Ectodermal cell (in vitro differentiated cells): ENCODE results near the gene KIFAP3.
"Not testable (repeated sequence)": the region's sequence is repeated elsewhere in the genome, so short reads cannot be mapped to it uniquely, and the experiment has no call there.

Source experiments
- H3K27ac ChIP-seq: 2 replicates; pipeline ENCODE4 v1.7.0; 2013; ENCODE audit warnings: mild to moderate bottlenecking, low read depth, low read length; ENCODE audit not compliant: insufficient read depth, poor library complexity, severe bottlenecking
- H3K27me3 ChIP-seq: 2 replicates; pipeline ENCODE4 v1.7.0; 2013; ENCODE audit warnings: mild to moderate bottlenecking, low read length; ENCODE audit not compliant: insufficient read depth, control insufficient read depth, poor library complexity, severe bottlenecking
- H3K36me3 ChIP-seq: one replicate; pipeline ENCODE4 v1.7.0; 2013; ENCODE audit warnings: low read length; ENCODE audit not compliant: control insufficient read depth, insufficient read depth
- H3K4me1 ChIP-seq: one replicate; pipeline ENCODE4 v1.7.0; 2013; ENCODE audit warnings: low read length; ENCODE audit not compliant: control insufficient read depth, insufficient read depth
- H3K4me3 ChIP-seq: 2 replicates; pipeline ENCODE4 v1.7.0; 2013; ENCODE audit warnings: low read depth, low read length, control low read depth; ENCODE audit not compliant: insufficient read depth
- H3K9me3 ChIP-seq: 2 replicates; pipeline ENCODE4 v1.7.0; 2013; ENCODE audit warnings: mild to moderate bottlenecking, low read length, moderate library complexity; ENCODE audit not compliant: control insufficient read depth
- WGBS, 2 experiments: methylation state at CpG; one replicate each; pipeline ENCODE4 v1.1.7; 2013; ENCODE audit warnings: missing lambda C conversion rate in 2 of 2; 5-methylcytosine and 5-hydroxymethylcytosine counted together

Gene KIFAP3

DNA sequence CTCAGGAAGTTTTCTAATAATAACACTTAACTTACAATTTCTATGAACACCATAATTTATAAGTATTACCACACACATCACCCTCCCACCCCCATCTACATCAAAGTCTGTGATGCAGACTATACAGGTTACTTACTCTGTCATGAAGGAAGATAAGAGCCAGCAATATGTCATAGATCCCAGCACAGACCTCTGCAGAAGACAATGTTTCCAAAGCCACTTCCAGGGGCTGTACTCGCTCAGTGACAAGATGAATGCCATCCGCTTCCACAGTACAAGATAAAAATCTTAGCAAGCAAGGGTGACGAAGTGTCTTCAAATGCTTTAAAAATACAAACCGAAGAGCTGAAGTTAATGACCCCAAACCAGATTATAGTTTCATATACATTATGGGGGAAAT is 196.0 kb downstream of the KIFAP3 start:
- H3K27me3 ChIP-seq: no peaks in the 10 kb centered on the region
- peaks cover 16% of the 10 kb centered on the region for H3K36me3 ChIP-seq
- no peak overlapping the region for H3K27ac ChIP-seq
- H3K4me1 ChIP-seq: no peaks in the 10 kb centered on the region
- no peak overlapping the region for H3K4me3 ChIP-seq
- no peaks in the 10 kb centered on the region for H3K9me3 ChIP-seq
- 93 to 96% methylated on average over 4 of the region's 4 CpGs for WGBS, 2 experiments

DNA sequence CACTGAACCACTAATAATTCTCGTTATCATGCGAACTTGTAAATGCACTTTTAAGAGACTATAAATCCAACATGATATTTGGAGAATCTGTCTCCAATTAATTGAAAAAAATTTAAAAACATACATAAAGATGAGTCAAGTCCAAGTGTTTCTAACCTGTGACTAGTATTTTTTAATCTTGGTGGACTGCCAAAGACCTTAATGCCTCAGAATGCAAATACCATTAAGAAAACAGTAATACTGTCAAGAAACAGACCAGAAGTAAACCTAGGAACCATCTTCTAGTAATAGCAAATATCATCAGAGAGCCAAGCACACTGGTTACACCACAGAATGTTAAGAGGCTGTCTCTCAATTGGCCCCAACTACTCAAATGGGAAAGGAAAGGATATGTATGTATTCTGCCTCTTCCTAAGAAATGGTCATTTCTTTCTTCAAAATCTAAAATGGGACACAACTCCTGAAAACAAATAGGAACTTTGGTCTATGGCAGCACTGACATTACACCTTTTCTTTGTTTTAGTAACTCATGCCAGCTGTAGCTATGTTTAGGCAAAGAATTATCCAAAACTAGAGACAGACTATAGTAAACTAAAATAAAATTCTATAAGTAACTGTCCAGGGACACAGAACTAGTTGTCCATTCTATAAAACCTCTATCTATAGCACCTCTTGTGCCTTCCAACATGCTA is 196.5 kb downstream of the KIFAP3 start:
- Histone ChIP-seq H3K36me3 (peaks cover 21% of the 10 kb centered on the region), H3K4me1 (no peaks in the 10 kb centered on the region), H3K27me3 (no peaks in the 10 kb centered on the region), H3K9me3 (no peaks in the 10 kb centered on the region), H3K4me3 (no peak overlapping the region), H3K27ac (no peak overlapping the region)
- 90 to 100% methylated on average over 2 of the region's 2 CpGs for WGBS, 2 experiments

DNA sequence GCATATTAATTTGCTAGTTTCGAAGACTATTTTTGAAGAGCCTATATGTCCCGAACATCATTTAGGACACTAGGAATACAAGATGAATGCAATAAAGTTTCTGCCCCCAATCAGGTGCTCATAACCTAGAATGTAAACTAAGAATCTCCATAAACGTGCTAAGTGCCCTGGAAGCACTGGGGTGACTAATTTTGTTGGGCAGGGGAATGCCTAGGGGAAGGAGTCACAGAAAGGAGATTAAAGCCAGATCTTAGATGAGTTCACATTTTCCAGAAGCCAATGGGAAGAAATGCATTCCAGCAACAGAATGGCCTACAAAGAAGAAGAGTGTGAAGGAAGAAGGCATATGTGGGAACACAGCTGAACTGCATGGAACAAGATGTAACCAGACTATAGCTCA is 200.3 kb downstream of the KIFAP3 start:
- H3K4me3 ChIP-seq: no peak overlapping the region
- no peaks in the 10 kb centered on the region for H3K4me1 ChIP-seq
- H3K9me3 ChIP-seq: no peaks in the 10 kb centered on the region
- peaks cover 41% of the 10 kb centered on the region for H3K36me3 ChIP-seq
- no peaks in the 10 kb centered on the region for H3K27me3 ChIP-seq
- H3K27ac ChIP-seq: no peak overlapping the region
- 94 to 97% methylated on average over 3 of the region's 3 CpGs for WGBS, 2 experiments

DNA sequence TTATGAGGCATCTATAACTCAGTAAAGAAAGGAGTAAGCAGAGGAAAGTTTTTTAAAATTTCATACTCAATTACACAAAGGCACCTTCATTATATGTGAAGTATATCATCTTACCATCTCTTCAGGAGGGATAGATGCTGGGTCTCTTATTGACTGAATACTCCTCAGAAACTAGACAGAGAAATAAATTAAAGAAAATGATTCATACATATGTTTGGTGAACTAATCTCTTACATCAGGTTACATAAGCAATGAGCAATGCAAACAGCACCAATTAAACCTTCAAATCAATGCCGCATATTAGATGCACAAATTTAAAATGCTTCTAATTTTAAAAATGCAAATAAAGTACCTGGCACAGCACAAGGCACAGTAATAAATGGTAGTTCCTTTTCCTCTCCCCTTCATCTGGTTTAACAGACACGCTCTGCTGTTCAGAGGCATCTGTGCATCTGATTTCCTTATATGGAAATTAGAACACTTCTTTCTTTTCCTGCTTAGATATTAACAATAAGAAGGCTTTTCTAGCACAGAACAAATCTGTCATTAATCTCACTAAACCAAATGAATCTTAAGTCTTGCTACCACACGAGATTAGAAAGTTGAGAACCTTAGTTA is 200.8 kb downstream of the KIFAP3 start:
- peaks cover 41% of the 10 kb centered on the region for H3K36me3 ChIP-seq
- WGBS, 2 experiments: 94 to 100% methylated on average over 3 of the region's 3 CpGs

DNA sequence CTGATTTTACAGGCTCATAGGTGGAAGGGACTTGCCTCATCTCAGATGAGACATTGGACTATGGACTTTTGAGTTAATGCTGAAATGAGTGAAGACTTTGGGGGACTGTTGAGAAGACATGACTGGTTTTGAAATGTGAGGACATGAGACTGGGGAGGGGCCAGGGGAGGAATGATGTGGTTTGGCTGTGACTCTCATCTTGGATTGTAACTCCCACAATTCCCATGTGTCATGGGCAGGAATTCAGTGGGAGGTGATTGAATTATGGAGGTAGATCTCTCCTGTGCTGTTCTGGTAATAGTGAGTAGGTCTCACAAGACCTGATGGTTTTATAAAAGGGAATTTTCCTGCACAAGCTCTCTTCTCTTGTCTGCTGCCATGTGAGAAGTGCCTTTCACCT is 201.6 kb downstream of the KIFAP3 start:
- Histone ChIP-seq H3K4me1 (no peaks in the 10 kb centered on the region), H3K27ac (no peak overlapping the region), H3K27me3 (no peaks in the 10 kb centered on the region), H3K4me3 (no peak overlapping the region), H3K36me3 (peaks cover 41% of the 10 kb centered on the region), H3K9me3 (no peaks in the 10 kb centered on the region)

More for the DNA sequence above, 200.8 kb downstream of the KIFAP3 start:
- Histone ChIP-seq H3K27me3 (no peaks in the 10 kb centered on the region), H3K27ac (no peak overlapping the region), H3K4me1 (no peaks in the 10 kb centered on the region), H3K9me3 (no peaks in the 10 kb centered on the region), H3K4me3 (no peak overlapping the region)

DNA sequence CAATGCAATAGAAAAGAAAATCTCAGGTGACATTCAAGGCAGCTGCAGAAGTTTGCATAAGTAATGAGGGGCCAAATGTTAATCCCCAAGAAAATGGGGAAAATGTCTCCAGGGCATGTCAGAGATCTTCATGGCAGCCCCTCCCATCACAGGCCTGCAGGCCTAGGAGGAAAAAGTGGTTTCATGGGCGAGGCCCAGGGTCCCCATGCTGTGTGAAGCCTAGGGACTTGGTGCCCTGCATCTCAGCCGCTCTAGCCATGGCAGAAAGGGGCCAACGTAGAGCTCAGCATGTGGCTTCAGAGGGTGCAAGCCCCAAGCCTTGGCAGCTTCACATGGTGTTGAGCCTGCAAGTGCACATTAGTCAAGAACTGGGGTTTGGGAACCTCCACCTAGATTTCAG is 202.5 kb downstream of the KIFAP3 start:
- WGBS, 2 experiments: 92 to 95% methylated on average over 3 of the region's 3 CpGs
- not testable (repeated sequence) for H3K27ac ChIP-seq, H3K27me3 ChIP-seq, H3K4me3 ChIP-seq, H3K4me1 ChIP-seq, H3K9me3 ChIP-seq
- peaks cover 41% of the 10 kb centered on the region for H3K36me3 ChIP-seq
